ENCODE data around the gene ABHD2. TPM values are rescaled to one million over a fixed set of nuclear protein-coding genes. Genes with fewer than 3 reads are reported as not detected.

The ABHD2 gene
- total RNA-seq, 1 donor from 2014 or later, result 53.1 TPM

- Mint-ChIP-seq H3K27me3 (no peaks in the 10 kb centered on the region), H3K4me1 (ENCODE audit: low read depth) (peaks cover 4% of the 10 kb centered on the region), H3K27ac (peak overlapping the region; percentile 57), H3K4me3 (ENCODE audit: low read depth) (no peak overlapping the region), H3K9me3 (ENCODE audit: low read depth) (no peaks in the 10 kb centered on the region), H3K36me3 (ENCODE audit: insufficient read depth) (no peaks in the 10 kb centered on the region)
- TF ChIP-seq, protein P1, sequence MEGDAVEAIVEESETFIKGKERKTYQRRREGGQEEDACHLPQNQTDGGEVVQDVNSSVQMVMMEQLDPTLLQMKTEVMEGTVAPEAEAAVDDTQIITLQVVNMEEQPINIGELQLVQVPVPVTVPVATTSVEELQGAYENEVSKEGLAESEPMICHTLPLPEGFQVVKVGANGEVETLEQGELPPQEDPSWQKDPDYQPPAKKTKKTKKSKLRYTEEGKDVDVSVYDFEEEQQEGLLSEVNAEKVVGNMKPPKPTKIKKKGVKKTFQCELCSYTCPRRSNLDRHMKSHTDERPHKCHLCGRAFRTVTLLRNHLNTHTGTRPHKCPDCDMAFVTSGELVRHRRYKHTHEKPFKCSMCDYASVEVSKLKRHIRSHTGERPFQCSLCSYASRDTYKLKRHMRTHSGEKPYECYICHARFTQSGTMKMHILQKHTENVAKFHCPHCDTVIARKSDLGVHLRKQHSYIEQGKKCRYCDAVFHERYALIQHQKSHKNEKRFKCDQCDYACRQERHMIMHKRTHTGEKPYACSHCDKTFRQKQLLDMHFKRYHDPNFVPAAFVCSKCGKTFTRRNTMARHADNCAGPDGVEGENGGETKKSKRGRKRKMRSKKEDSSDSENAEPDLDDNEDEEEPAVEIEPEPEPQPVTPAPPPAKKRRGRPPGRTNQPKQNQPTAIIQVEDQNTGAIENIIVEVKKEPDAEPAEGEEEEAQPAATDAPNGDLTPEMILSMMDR (IDR thresholded peaks at IDR 0.05; ENCODE audit: unreplicated experiment), result peak; percentile 100
- DNase-seq (ENCODE audit: low spot score, unreplicated experiment), result peak; percentile 87
Observed at GRCh38 chr15:89057506-89058133, 30.6 kb upstream of the ABHD2 start.

DNA sequence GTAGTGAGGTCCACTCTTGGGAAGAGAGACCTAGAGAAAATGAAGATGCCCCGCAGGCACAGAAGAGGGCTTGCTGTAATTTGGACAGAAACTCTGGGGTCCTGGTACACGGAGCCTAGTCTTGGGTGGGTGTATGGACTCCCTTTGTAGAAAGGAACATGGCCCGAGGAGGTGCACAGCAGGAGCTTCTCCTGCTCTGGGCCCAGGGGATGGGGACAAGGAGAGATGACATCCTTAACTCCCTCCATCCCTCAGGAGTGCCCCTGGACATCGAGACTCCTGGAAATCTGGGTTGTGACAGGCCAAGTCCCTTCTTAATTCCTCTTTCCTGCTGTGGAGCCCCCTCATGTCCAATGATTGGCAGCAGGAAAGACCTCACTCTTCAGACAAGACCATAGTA, 29.9 kb upstream of the ABHD2 start:
- Mint-ChIP-seq H3K4me1 (ENCODE audit: low read depth) (peaks cover 6% of the 10 kb centered on the region), H3K27me3 (no peaks in the 10 kb centered on the region), H3K4me3 (ENCODE audit: low read depth) (no peak overlapping the region), H3K36me3 (ENCODE audit: insufficient read depth) (no peaks in the 10 kb centered on the region), H3K27ac (no peak overlapping the region), H3K9me3 (ENCODE audit: low read depth) (no peaks in the 10 kb centered on the region)
- DNase-seq (ENCODE audit: low spot score, unreplicated experiment), result no peak
- TF ChIP-seq, protein P1 (IDR thresholded peaks at IDR 0.05; ENCODE audit: unreplicated experiment), result no peak

DNA sequence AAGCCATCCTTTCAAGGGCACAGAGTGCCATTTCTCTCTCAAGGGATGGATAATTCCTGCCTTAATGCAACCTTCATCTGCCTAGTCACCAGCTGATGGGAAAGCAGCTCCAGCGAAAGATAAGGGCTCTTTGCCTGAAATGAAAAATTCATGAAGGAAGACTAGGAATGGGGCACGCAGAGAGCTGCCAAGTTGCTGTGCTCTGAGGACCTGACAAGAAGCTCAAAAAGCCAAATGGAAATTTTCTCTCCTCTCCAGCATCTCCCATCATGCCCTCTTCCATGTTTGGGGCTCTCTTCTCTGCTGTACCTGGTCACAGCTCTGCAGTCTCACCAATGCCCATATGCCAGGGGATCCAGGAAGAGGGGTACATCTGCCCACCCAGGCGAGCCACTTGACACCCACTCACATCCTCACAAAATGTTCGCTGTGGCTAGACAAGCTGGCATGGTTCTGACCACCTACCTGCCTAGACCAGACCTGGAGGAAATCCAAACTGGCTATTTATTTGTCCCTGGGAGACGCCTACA, 29.3 kb upstream of the ABHD2 start:
- H3K27ac Mint-ChIP-seq, result no peak overlapping the region
- no peak for DNase-seq (ENCODE audit: low spot score, unreplicated experiment)
- TF ChIP-seq, protein P1 (IDR thresholded peaks at IDR 0.05; ENCODE audit: unreplicated experiment), result no peak
- peaks cover 6% of the 10 kb centered on the region for H3K4me1 Mint-ChIP-seq (ENCODE audit: low read depth)
- no peak overlapping the region for H3K4me3 Mint-ChIP-seq (ENCODE audit: low read depth)
- no peaks in the 10 kb centered on the region for H3K9me3 Mint-ChIP-seq (ENCODE audit: low read depth)
- H3K27me3 Mint-ChIP-seq, result no peaks in the 10 kb centered on the region
- no peaks in the 10 kb centered on the region for H3K36me3 Mint-ChIP-seq (ENCODE audit: insufficient read depth)

- no peaks in the 10 kb centered on the region for H3K27me3 Mint-ChIP-seq
- peaks cover 6% of the 10 kb centered on the region for H3K4me1 Mint-ChIP-seq (ENCODE audit: low read depth)
- TF ChIP-seq, protein P1 (IDR thresholded peaks at IDR 0.05; ENCODE audit: unreplicated experiment), result no peak
- H3K9me3 Mint-ChIP-seq (ENCODE audit: low read depth), result peaks cover 23% of the 10 kb centered on the region
- DNase-seq (ENCODE audit: low spot score, unreplicated experiment), result no peak
- H3K36me3 Mint-ChIP-seq (ENCODE audit: insufficient read depth), result peaks cover 2% of the 10 kb centered on the region
- H3K4me3 Mint-ChIP-seq (ENCODE audit: low read depth), result no peak overlapping the region
- H3K27ac Mint-ChIP-seq, result no peak overlapping the region
Observed at GRCh38 chr15:89066280-89066679, 22.0 kb upstream of the ABHD2 start.

DNA sequence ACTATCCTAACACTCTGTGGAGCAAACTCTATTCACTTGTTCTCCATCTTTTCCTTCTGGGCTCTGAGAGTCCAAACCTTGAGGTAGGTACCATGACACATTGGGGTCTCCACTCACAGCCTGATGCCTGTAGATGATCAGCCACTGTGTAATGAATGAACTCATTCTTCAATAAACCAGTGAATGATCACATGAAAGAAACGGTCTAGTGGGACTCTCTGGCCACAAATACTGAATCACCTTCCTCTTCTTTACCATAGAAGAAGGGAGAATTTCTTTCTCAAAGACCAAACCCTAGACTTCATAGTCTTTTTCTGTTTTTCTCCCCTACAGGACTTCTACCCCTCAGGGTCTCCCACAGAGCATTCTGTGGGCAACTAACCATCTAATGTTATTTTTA, 20.5 kb upstream of the ABHD2 start:
- DNase-seq (ENCODE audit: low spot score, unreplicated experiment), result no peak
- TF ChIP-seq, protein P1 (IDR thresholded peaks at IDR 0.05; ENCODE audit: unreplicated experiment), result no peak
- Mint-ChIP-seq H3K27ac (no peak overlapping the region), H3K36me3 (ENCODE audit: insufficient read depth) (peaks cover 2% of the 10 kb centered on the region), H3K4me1 (ENCODE audit: low read depth) (peaks cover 3% of the 10 kb centered on the region), H3K9me3 (ENCODE audit: low read depth) (peaks cover 23% of the 10 kb centered on the region), H3K4me3 (ENCODE audit: low read depth) (no peak overlapping the region), H3K27me3 (no peaks in the 10 kb centered on the region)

All from progenitor cell of endocrine pancreas (in vitro differentiated cells).